Measurements from ENCODE around the gene GNA14.

DNA sequence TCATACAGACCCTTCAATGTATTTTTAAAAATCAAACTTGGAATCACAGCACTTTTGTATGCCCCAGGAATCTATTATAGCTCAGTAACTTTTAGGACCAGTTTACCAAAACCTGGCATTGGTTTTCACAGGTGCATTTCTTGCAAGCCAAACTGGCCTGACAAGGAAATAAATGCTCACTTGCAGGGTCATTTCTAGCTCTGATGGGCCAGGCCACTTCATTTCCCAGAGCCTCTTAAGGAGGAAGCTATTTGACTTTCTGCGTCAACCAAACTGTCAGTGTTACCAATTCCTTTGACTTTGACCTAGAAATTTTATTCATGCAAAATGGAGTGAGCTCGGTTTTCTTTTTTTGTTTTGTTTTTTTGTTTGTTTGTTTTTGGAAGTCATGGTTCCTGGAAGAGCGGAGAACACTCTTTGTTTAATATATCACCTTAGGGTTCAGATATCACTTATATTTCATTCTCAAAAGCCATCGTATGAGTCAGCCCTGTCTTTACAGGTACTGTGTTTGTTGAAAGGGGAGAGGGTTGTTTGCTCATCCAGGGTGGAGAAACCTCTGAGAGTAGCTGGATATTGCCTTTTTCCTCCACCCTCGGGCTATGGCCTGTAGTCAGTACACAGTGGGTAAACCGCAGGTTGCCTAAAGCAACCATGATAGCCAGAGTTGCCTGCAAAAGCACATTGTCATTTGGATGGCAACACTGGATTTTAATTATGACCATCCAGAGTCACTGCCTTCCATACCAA, 58.9 kb downstream of the GNA14 start:
- TF ChIP-seq, protein P1, sequence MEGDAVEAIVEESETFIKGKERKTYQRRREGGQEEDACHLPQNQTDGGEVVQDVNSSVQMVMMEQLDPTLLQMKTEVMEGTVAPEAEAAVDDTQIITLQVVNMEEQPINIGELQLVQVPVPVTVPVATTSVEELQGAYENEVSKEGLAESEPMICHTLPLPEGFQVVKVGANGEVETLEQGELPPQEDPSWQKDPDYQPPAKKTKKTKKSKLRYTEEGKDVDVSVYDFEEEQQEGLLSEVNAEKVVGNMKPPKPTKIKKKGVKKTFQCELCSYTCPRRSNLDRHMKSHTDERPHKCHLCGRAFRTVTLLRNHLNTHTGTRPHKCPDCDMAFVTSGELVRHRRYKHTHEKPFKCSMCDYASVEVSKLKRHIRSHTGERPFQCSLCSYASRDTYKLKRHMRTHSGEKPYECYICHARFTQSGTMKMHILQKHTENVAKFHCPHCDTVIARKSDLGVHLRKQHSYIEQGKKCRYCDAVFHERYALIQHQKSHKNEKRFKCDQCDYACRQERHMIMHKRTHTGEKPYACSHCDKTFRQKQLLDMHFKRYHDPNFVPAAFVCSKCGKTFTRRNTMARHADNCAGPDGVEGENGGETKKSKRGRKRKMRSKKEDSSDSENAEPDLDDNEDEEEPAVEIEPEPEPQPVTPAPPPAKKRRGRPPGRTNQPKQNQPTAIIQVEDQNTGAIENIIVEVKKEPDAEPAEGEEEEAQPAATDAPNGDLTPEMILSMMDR (conservative IDR thresholded peaks at IDR 0.05), result no peak
- TF ChIP-seq ZFX (IDR thresholded peaks at IDR 0.05), result no peak
